GM12891 (cell line): ENCODE results near the gene MFF.

Experiments used
- DNase-seq: peaks from one replicate; pipeline ENCODE4 v3.0.0; 2011; ENCODE audit warnings: low spot score; ENCODE audit not compliant: insufficient read length
- FAIRE-seq: peaks from 2 replicates; lab custom pipeline; 2011; peaks lifted over from hg19 to GRCh38; lab: Jason Lieb, UNC
- PAX5 ChIP-seq: IDR thresholded peaks from 2 replicates; pipeline ENCODE4 v1.6.1; 2011; ENCODE audit warnings: low read length, moderate library complexity, mild to moderate bottlenecking; ENCODE audit not compliant: insufficient read depth, severe bottlenecking
- POLR2A ChIP-seq: IDR thresholded peaks from 2 replicates; pipeline ENCODE4 v1.6.1; 2011; ENCODE audit warnings: low read depth, low read length, control low read depth
- POLR2AphosphoS5 ChIP-seq: IDR thresholded peaks from 2 replicates; pipeline ENCODE4 v1.6.1; 2011; ENCODE audit warnings: low read depth, low read length, control low read depth
- POU2F2 ChIP-seq: IDR thresholded peaks from 2 replicates; pipeline ENCODE4 v1.6.1; 2011; ENCODE audit warnings: low read depth, mild to moderate bottlenecking, control low read depth, low read length, moderate library complexity
- SPI1 ChIP-seq: IDR thresholded peaks from 2 replicates; pipeline ENCODE4 v1.6.1; 2011; ENCODE audit warnings: low read depth, low read length, control low read depth
- TAF1 ChIP-seq: IDR thresholded peaks from 2 replicates; pipeline ENCODE4 v1.6.1; 2011; ENCODE audit warnings: low read depth, low read length, control low read depth

MFF gene

GRCh38 chr2:227389661-227390060 is 64.6 kb downstream of the MFF start:
- no peak for DNase-seq
- FAIRE-seq = no peak
- no peak for TF ChIP-seq POU2F2
- TF ChIP-seq SPI1 = no peak
- TF ChIP-seq PAX5 = no peak
- TF ChIP-seq POLR2A = no peak
- no peak for TF ChIP-seq TAF1
- no peak for TF ChIP-seq POLR2AphosphoS5

GRCh38 chr2:227390468-227391256 is 65.6 kb downstream of the MFF start:
- FAIRE-seq (no peak), DNase-seq (no peak)
- no peak for TF ChIP-seq TAF1
- TF ChIP-seq PAX5 = no peak
- no peak for TF ChIP-seq POU2F2
- no peak for TF ChIP-seq POLR2A
- no peak for TF ChIP-seq SPI1
- no peak for TF ChIP-seq POLR2AphosphoS5

DNA sequence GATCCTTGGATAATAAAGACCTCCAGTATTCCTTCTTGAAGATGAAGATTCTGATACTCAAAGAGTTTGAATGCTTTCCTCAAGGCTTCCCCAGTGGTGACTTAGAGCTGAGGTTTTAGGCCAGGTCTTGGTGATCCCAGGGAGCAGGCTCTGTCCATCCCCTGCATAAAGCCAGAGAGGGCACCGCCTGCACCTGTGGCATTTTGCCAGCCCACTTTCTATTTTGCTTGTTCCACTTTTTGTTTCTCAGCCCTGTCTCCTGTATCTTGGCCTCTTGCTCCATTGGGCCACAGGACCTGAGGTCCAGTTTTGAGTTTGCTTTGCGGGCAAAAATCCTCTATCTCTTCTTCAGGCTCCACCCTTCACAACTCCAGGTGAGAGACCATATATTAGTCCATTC is 69.3 kb downstream of the MFF start:
- TF ChIP-seq SPI1 (no peak), POLR2A (no peak), POU2F2 (no peak), PAX5 (no peak), TAF1 (no peak), POLR2AphosphoS5 (no peak)
- FAIRE-seq (no peak), DNase-seq (no peak)

DNA sequence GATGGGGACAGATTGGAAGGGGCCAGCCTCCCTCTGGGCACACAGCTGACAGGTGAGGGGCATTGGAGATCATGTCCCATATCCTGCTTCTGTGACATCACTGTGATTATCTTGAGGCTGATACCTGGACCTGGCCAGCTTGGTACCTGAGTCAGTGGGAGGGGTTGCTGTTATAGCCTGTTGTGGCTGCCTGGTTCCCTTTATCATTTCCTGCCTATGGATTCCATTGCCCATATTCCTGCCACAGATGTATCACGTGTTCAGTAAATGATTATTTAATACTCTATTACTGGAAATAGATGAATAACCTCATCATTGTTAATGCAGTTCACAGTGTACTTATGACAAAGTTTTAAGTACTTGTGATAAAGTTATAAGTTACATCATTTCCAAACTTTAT is 70.5 kb downstream of the MFF start:
- TF ChIP-seq TAF1 (no peak), SPI1 (no peak), PAX5 (no peak), POLR2AphosphoS5 (no peak), POU2F2 (no peak), POLR2A (no peak)
- no peak for DNase-seq
- no peak for FAIRE-seq

GRCh38 chr2:227397562-227397961 is 72.5 kb downstream of the MFF start:
- FAIRE-seq (no peak), DNase-seq (no peak)
- TF ChIP-seq TAF1 (no peak), POLR2A (no peak), POLR2AphosphoS5 (no peak), SPI1 (no peak), PAX5 (no peak), POU2F2 (no peak)

- no peak for DNase-seq
- TF ChIP-seq TAF1 (no peak), SPI1 (no peak), POLR2AphosphoS5 (no peak)
- FAIRE-seq = no peak
Observed at GRCh38 chr2:227398684-227399670, 73.9 kb downstream of the MFF start.

DNA sequence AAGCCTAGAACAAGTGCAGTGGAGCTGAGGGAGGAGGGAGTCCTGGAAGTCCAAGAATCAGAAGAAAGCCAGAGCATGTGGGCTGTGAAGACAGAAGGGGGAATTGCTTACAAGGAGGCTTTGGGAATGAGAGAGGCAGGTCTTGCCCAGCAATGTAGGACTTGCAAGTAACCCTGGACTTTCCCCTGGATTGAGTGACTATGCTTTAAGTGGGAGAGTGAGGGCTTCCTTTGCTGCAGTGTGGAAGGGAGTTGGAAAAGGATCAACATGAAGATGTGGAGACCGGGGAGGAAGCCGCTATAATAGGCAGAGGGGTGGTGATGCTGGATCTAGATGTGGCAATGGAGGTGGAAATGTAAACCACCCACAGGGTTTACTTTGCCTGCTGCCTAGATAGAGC is 76.5 kb downstream of the MFF start:
- TF ChIP-seq SPI1 = no peak
- no peak for FAIRE-seq
- no peak for DNase-seq

DNA sequence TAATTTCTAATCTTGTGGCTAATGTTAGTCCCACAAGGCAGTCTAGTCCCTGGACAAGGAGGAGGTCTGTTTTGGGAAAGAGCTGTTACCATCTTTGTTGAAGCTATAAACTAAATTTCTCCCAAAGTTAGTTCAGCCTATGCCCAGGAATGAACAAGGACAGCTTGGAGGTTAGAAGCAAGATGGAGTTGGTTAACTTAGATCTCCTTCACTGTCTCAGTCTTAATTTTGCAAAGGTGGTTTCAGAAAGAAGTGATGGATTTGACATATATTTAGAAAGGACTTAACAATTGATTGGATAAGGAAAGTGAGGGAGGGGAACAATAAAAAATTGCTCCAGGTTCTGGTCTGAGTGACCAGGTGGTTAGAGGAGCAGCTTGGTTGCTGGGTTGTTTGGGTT is 77.3 kb downstream of the MFF start:
- no peak for FAIRE-seq
- DNase-seq = no peak
- TF ChIP-seq TAF1 (no peak), SPI1 (no peak), POLR2A (no peak), POLR2AphosphoS5 (no peak), POU2F2 (no peak), PAX5 (no peak)

DNA sequence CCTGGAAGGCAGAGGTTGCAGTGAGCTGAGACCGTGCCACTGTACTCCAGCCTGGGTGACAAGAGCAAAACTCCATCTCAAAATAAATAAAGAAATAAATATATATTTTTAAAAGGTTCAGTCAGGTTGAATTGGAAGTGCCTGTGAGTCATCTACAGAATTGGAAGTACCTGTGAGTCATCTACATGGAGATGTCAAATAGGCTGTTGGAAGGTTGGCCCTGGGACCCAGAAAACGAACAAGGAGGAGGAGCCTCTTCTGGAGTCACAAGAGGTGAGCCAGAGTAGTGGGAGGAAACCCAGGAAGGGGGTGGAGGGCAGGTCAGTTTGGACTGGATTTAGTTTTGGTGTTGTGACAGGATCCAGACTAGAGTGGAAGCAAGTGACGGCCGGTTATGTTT is 77.9 kb downstream of the MFF start:
- FAIRE-seq (no peak), DNase-seq (no peak)
- no peak for TF ChIP-seq POU2F2
- no peak for TF ChIP-seq POLR2AphosphoS5
- TF ChIP-seq SPI1 = no peak
- no peak for TF ChIP-seq PAX5
- no peak for TF ChIP-seq TAF1
- TF ChIP-seq POLR2A = no peak
